H1 (cell line): ENCODE measurements around the gene TSPEAR. TPM values are rescaled to one million over a fixed set of nuclear protein-coding genes. Genes with fewer than 3 reads are reported as not detected.

Source experiments
- CTCF ChIA-PET: fragments of 300-600 bp; sonication (Branson Sonifier 250); formaldehyde crosslinking; loops from one replicate; lab custom pipeline; 2021; ENCODE audit not compliant: partially characterized antibody; lab: Charles Lee
- POLR2A ChIA-PET: fragments of 300-600 bp; sonication (Branson Sonifier 250); formaldehyde crosslinking; loops from one replicate; lab custom pipeline; 2021; ENCODE audit warnings: inconsistent platforms; ENCODE audit not compliant: partially characterized antibody; lab: Charles Lee
- DNase-seq, 2 experiments: peaks; one replicate each; pipeline versions ENCODE4 v3.0.0 to v3.0.0-alpha.2; 2010 to 2022; ENCODE audit warnings: low spot score in 2 of 2, low read depth in 1 of 2, mixed read lengths in 1 of 2
- FAIRE-seq: peaks from 2 replicates; lab custom pipeline; 2011; peaks lifted over from hg19 to GRCh38; lab: Jason Lieb, UNC
- H2AFZ ChIP-seq: 2 replicates; pipeline ENCODE4 v1.8.1; 2012; ENCODE audit warnings: low read length, inconsistent platforms
- H2AK5ac ChIP-seq: 2 replicates; pipeline ENCODE4 v1.6.1; 2013; ENCODE audit warnings: low read depth, low read length
- H2BK120ac ChIP-seq: replicated peaks from 2 replicates; pipeline ENCODE3; 2013; ENCODE audit warnings: low read depth, low read length, inconsistent platforms
- H2BK12ac ChIP-seq: 2 replicates; pipeline ENCODE4 v1.6.1; 2013; ENCODE audit warnings: low read depth, low read length
- H2BK15ac ChIP-seq: 2 replicates; pipeline ENCODE4 v1.6.1; 2013; ENCODE audit warnings: low read length
- H2BK20ac ChIP-seq: 2 replicates; pipeline ENCODE4 v1.6.1; 2013; ENCODE audit warnings: low read length
- H2BK5ac ChIP-seq: 2 replicates; pipeline ENCODE4 v1.6.1; 2013; ENCODE audit warnings: low read depth, low read length
- H3K14ac ChIP-seq: 2 replicates; pipeline ENCODE4 v1.6.1; 2013; ENCODE audit warnings: inconsistent platforms; ENCODE audit not compliant: insufficient read length
- H3K18ac ChIP-seq: 2 replicates; pipeline ENCODE4 v1.6.1; 2013; ENCODE audit warnings: low read length; ENCODE audit errors: extremely low read depth
- H3K23ac ChIP-seq: 2 replicates; pipeline ENCODE4 v1.6.1; 2013; ENCODE audit warnings: inconsistent platforms; ENCODE audit not compliant: insufficient read length
- H3K23me2 ChIP-seq: 2 replicates; pipeline ENCODE4 v1.6.1; 2013; ENCODE audit warnings: low read depth, low read length
- H3K27ac ChIP-seq: 2 replicates; pipeline ENCODE4 v1.6.1; 2011; ENCODE audit warnings: low read depth, low read length, inconsistent platforms
- H3K27me3 ChIP-seq, 4 experiments: replicated peaks in 1 of 4; 1 replicate in 1 of 4; 2 replicates in 3 of 4; pipeline versions ENCODE4 v1.6.1 to v1.8.1; 2011 to 2013; ENCODE audit warnings: low read length in 3 of 4, mild to moderate bottlenecking in 3 of 4, inconsistent platforms in 2 of 4, mixed read lengths in 2 of 4, moderate library complexity in 1 of 4; ENCODE audit not compliant: control insufficient read depth in 3 of 4, insufficient read depth in 3 of 4; ENCODE audit errors: extremely low read depth in 1 of 4
- H3K36me3 ChIP-seq, 4 experiments: 2 replicates each; pipeline versions ENCODE4 v1.6.1 to v1.8.1; 2011 to 2013; ENCODE audit warnings: mild to moderate bottlenecking in 4 of 4, low read length in 3 of 4, moderate library complexity in 2 of 4, control low read depth in 1 of 4, inconsistent platforms in 1 of 4; ENCODE audit not compliant: insufficient read depth in 4 of 4, control insufficient read depth in 2 of 4
- H3K4ac ChIP-seq: replicated peaks from 2 replicates; pipeline ENCODE3; 2013; ENCODE audit warnings: low read length, low read depth, mixed read lengths, inconsistent platforms; ENCODE audit not compliant: insufficient read length
- H3K4me1 ChIP-seq, 4 experiments: replicated peaks in 1 of 4; 1 replicate in 1 of 4; 2 replicates in 3 of 4; pipeline versions ENCODE4 v1.6.1 to v1.8.1; 2011 to 2013; ENCODE audit warnings: low read length in 3 of 4, inconsistent platforms in 2 of 4, mixed read lengths in 1 of 4; ENCODE audit not compliant: insufficient read depth in 4 of 4, control insufficient read depth in 3 of 4
- H3K4me2 ChIP-seq, 2 experiments: 2 replicates each; pipeline versions ENCODE4 v1.6.1 to v1.8.1; 2011 to 2013; ENCODE audit warnings: low read depth in 2 of 2, low read length in 2 of 2, control low read depth in 1 of 2, inconsistent platforms in 1 of 2, mild to moderate bottlenecking in 1 of 2; ENCODE audit not compliant: insufficient read depth in 1 of 2
- H3K4me3 ChIP-seq, 4 experiments: fragments of 200-600, 300-600 bp in 1 of 4; sonication (generic), shearing (Covaris generic), sonication (Bioruptor Twin) in 1 of 4; 2 replicates each; pipeline versions ENCODE4 v1.5.1 to v1.8.1; 2011 to 2016; ENCODE audit warnings: low read length in 4 of 4, low read depth in 3 of 4, control low read depth in 2 of 4, inconsistent platforms in 2 of 4, mild to moderate bottlenecking in 2 of 4, mixed read lengths in 1 of 4, moderate library complexity in 1 of 4; ENCODE audit not compliant: insufficient read depth in 2 of 4; ENCODE audit errors: extremely low read depth in 1 of 4
- H3K56ac ChIP-seq: replicated peaks from 2 replicates; pipeline ENCODE3; 2013; ENCODE audit warnings: low read depth, mild to moderate bottlenecking, mixed read lengths, low read length, inconsistent platforms; ENCODE audit not compliant: insufficient read length
- H3K79me1 ChIP-seq: 2 replicates; pipeline ENCODE4 v1.6.1; 2013; ENCODE audit warnings: low read depth, low read length, control low read depth
- H3K79me2 ChIP-seq, 2 experiments: 2 replicates each; pipeline versions ENCODE4 v1.6.1 to v1.8.1; 2012 to 2013; ENCODE audit warnings: low read length in 2 of 2, mild to moderate bottlenecking in 2 of 2, inconsistent platforms in 1 of 2; ENCODE audit not compliant: insufficient read depth in 2 of 2, control insufficient read depth in 1 of 2
- H3K9ac ChIP-seq, 4 experiments: replicated peaks in 1 of 4; 1 replicate in 1 of 4; 2 replicates in 3 of 4; pipeline versions ENCODE4 v1.6.1 to v1.8.1; 2011 to 2013; ENCODE audit warnings: low read depth in 3 of 4, low read length in 3 of 4, control low read depth in 2 of 4, mild to moderate bottlenecking in 2 of 4, moderate library complexity in 2 of 4, inconsistent platforms in 1 of 4; ENCODE audit errors: extremely low read depth in 1 of 4
- H3K9me3 ChIP-seq, 2 experiments: 2 replicates each; pipeline versions ENCODE4 v1.6.1 to v1.8.1; 2012 to 2013; ENCODE audit warnings: mild to moderate bottlenecking in 2 of 2, moderate library complexity in 2 of 2, control low read depth in 1 of 2, inconsistent platforms in 1 of 2, low read depth in 1 of 2, low read length in 1 of 2, mixed read lengths in 1 of 2; ENCODE audit not compliant: insufficient read depth in 2 of 2
- H4K20me1 ChIP-seq, 2 experiments: replicated peaks in 1 of 2; 2 replicates each; pipeline versions ENCODE3 to v1.8.1; 2011 to 2013; ENCODE audit warnings: inconsistent platforms in 2 of 2, low read length in 2 of 2, mild to moderate bottlenecking in 1 of 2; ENCODE audit not compliant: insufficient read depth in 2 of 2, control insufficient read depth in 1 of 2
- H4K5ac ChIP-seq: 2 replicates; pipeline ENCODE4 v1.6.1; 2013; ENCODE audit warnings: low read length, low read depth, mixed read lengths, inconsistent platforms; ENCODE audit not compliant: insufficient read length
- H4K8ac ChIP-seq: 2 replicates; pipeline ENCODE4 v1.8.0; 2013; ENCODE audit warnings: mild to moderate bottlenecking, moderate library complexity, low read length, inconsistent platforms; ENCODE audit not compliant: insufficient read depth; ENCODE audit errors: extremely low read depth
- H4K91ac ChIP-seq: replicated peaks from 2 replicates; pipeline ENCODE3; 2013; ENCODE audit warnings: low read length, mixed read lengths, inconsistent platforms; ENCODE audit not compliant: insufficient read length
- ATF2 ChIP-seq: IDR thresholded peaks from 2 replicates; pipeline ENCODE4 v1.6.1; 2012; ENCODE audit warnings: low read length, inconsistent platforms
- BACH1 ChIP-seq: IDR thresholded peaks from 2 replicates; pipeline ENCODE4 v1.6.1; 2012; ENCODE audit warnings: low read length, improper control_type of control experiment
- CHD1 ChIP-seq: IDR thresholded peaks from 2 replicates; pipeline ENCODE4 v1.6.1; 2012; ENCODE audit warnings: low read depth, low read length, improper control_type of control experiment
- CHD2 ChIP-seq: IDR thresholded peaks from 2 replicates; pipeline ENCODE4 v1.6.1; 2012; ENCODE audit warnings: low read length, improper control_type of control experiment
- CREB1 ChIP-seq: IDR thresholded peaks from 2 replicates; pipeline ENCODE4 v1.6.1; 2012; ENCODE audit warnings: inconsistent platforms
- KDM5A ChIP-seq: fragments of 200-600 bp; IDR thresholded peaks from 2 replicates; pipeline ENCODE4 v1.7.1; 2012; ENCODE audit warnings: mild to moderate bottlenecking, low read length, inconsistent platforms, mixed read lengths
- POLR2AphosphoS5 ChIP-seq: IDR thresholded peaks from 2 replicates; pipeline ENCODE4 v1.6.1; 2011; ENCODE audit warnings: low read depth, low read length
- RBBP5 ChIP-seq: IDR thresholded peaks from 2 replicates; pipeline ENCODE4 v1.7.1; 2012; ENCODE audit warnings: low read depth, mild to moderate bottlenecking, inconsistent platforms, low read length, moderate library complexity, borderline replicate concordance
- RFX5 ChIP-seq: IDR thresholded peaks from 2 replicates; pipeline ENCODE4 v1.6.1; 2011; ENCODE audit warnings: low read depth, low read length, improper control_type of control experiment, borderline replicate concordance
- RNF2 ChIP-seq: fragments of 200-900, 300-1000 bp; sonication (generic); IDR thresholded peaks from 2 replicates; pipeline ENCODE4 v1.7.1; 2016; ENCODE audit warnings: borderline replicate concordance, low read depth, mild to moderate bottlenecking, antibody characterized with exemption, low read length; ENCODE audit not compliant: poor library complexity, severe bottlenecking; ENCODE audit errors: missing control alignments
- RXRA ChIP-seq: IDR thresholded peaks from 2 replicates; pipeline ENCODE4 v1.6.1; 2011; ENCODE audit warnings: low read depth, mild to moderate bottlenecking, low read length, moderate library complexity; ENCODE audit not compliant: insufficient read depth
- SUZ12 ChIP-seq: fragments of 200-600 bp; sonication (generic); IDR thresholded peaks from 2 replicates; pipeline ENCODE4 v1.6.1; 2012; ENCODE audit warnings: mild to moderate bottlenecking, inconsistent platforms, low read length, moderate library complexity, mixed read lengths
- WGBS, 2 experiments: shearing (Covaris generic) in 1 of 2; methylation state at CpG; one replicate each; pipeline versions ENCODE4 v1.1.6 to v1.1.7; 2013 to 2015; ENCODE audit warnings: low lambda C conversion rate in 2 of 2, mixed read lengths in 2 of 2, inconsistent platforms in 1 of 2, low coverage in 1 of 2, missing lambda C conversion rate in 1 of 2; ENCODE audit not compliant: insufficient replicate concordance in 2 of 2, insufficient coverage in 1 of 2, insufficient read length in 1 of 2; ENCODE audit errors: extremely low coverage in 1 of 2, missing lambda C conversion rate in 1 of 2; 5-methylcytosine and 5-hydroxymethylcytosine counted together
- polyA plus RNA-seq, 7 experiments: library from polyadenylated mRNA; depleted of rRNA in 3 of 7; stranded (reverse) in 5 of 7; unstranded in 2 of 7; fragments of >200 nt in 5 of 7; fragments of 200-250 nt in 2 of 7; gene quantifications; 1 replicate in 5 of 7; 2 replicates in 1 of 7; 4 replicates in 1 of 7; pipeline versions ENCODE4 v1.2.1 to v1.2.3, GENCODE V29; 2011 to 2013; ENCODE audit warnings: missing spikeins in 2 of 7, mixed read lengths in 2 of 7
- total RNA-seq: library from RNA; stranded (reverse); fragmentation: NEBNext Ultra II Directional; extraction: Animal tissue kit (Norgen Biotek cat#: 25700); gene quantifications from 2 replicates; pipeline ENCODE4 v1.2.1, GENCODE V29; 2021

TSPEAR gene
- total and polyA plus RNA-seq, 2 of the 8 experiments (the other 6 are each of a cell fraction or from before 2014, with no cell fraction given), result 0.58 to 0.89 TPM

DNA sequence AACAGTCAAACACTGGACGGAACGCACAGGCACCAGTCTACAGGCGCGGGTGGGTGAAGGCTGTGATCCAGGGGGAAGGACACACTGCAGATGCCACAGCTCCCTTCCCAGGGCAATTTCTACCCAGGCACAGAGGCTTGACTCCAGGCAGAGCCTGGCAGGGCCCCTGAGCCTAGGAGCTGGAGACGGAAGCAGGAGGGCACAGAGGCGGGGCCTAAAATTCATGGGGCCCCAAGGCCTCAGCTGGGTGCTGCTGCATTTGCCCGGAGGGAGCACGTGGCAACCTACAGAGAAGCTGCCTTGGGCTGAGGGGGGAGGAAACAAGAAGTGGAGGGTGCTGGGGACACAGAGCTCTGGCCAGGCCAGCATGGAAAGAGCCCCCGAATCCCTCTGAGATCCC, 49.0 kb upstream of the TSPEAR start:
- 83% methylated on average over 7 of the region's 9 CpGs; no CpG with 5 or more reads in 1 of the 2 experiments for WGBS, 2 experiments
- H2BK15ac ChIP-seq, result peak overlapping the region; percentile 83
- 0 out of 2 replicates have a peak overlapping the region, but pooled peaks have one; percentile 88 for H2BK12ac ChIP-seq
- no peak overlapping the region for H3K4me3 ChIP-seq
- H3K27me3 ChIP-seq, result no peaks in the 10 kb centered on the region
- H3K9me3 ChIP-seq, result peaks cover 0 to 6% of the 10 kb centered on the region in 2 experiments; a peak in 1 of 4 replicates
- H3K14ac ChIP-seq, result no peak overlapping the region
- H4K5ac ChIP-seq, result no peak overlapping the region
- H2BK20ac ChIP-seq, result no peak overlapping the region
- H3K27ac ChIP-seq, result no peak overlapping the region
- H3K9ac ChIP-seq, result no peak overlapping the region; a peak in 1 of 7 replicates
- FAIRE-seq (no peak), DNase-seq (no peak)
- H4K20me1 ChIP-seq, result no peaks in the 10 kb centered on the region
- no peaks in the 10 kb centered on the region for H3K23me2 ChIP-seq
- H2AK5ac ChIP-seq, result no peak overlapping the region
- no peak overlapping the region for H3K4ac ChIP-seq
- no peak overlapping the region for H3K4me2 ChIP-seq
- H3K56ac ChIP-seq, result no peak overlapping the region
- no peak overlapping the region for H3K18ac ChIP-seq
- peak overlapping the region; percentile 7 for H4K91ac ChIP-seq
- peaks cover 3% of the 10 kb centered on the region; the same call in 1 of the 2 replicates for H3K79me1 ChIP-seq
- no peaks in the 10 kb centered on the region for H3K79me2 ChIP-seq
- H2BK120ac ChIP-seq, result no peak overlapping the region
- H3K36me3 ChIP-seq, result no peaks in the 10 kb centered on the region
- no peak overlapping the region for H2BK5ac ChIP-seq
- H3K4me1 ChIP-seq, result peaks cover 0 to 29% (median 12%) of the 10 kb centered on the region in 4 experiments; a peak in 6 of 7 replicates
- CTCF ChIA-PET, result interaction anchor here (0.9 to 4.7 kb wide), 16 partner anchors 9 to 250 kb away, joined by 3 to 28 read pairs (median 4); partner anchors contain the start of gene KRTAP10-12
- no peak overlapping the region for H3K23ac ChIP-seq
- H2AFZ ChIP-seq, result no peak overlapping the region
- POLR2A ChIA-PET, result interaction anchor here (2.6 kb wide), 1 partner anchor 11 kb away, joined by 10 read pairs; no protein-coding TSS in a partner anchor
- no peak overlapping the region for H4K8ac ChIP-seq
- no peak for TF ChIP-seq ATF2
- no peak for TF ChIP-seq CREB1
- TF ChIP-seq BACH1, result no peak
- no peak for TF ChIP-seq SUZ12
- no peak for TF ChIP-seq RNF2
- TF ChIP-seq KDM5A, result no peak
- TF ChIP-seq CHD2, result no peak
- TF ChIP-seq RBBP5, result no peak
- no peak for TF ChIP-seq RFX5
- TF ChIP-seq POLR2AphosphoS5, result no peak
- no peak for TF ChIP-seq RXRA
- no peak for TF ChIP-seq CHD1
